NCI-H1092 treated with DMSO at 0.1 percent for 48 hours (cell line): Measurements from ENCODE around the gene SNX33.
A peak's percentile ranks its signal among the peaks of the same experiment; 100 is the strongest.
"Not testable (repeated sequence)": the region's sequence is repeated elsewhere in the genome, so short reads cannot be mapped to it uniquely, and the experiment has no call there.

Source experiments
- DNase-seq: peaks from one replicate; lab custom pipeline; 2025; lab: John Stamatoyannopoulos, UW

Gene SNX33

DNA sequence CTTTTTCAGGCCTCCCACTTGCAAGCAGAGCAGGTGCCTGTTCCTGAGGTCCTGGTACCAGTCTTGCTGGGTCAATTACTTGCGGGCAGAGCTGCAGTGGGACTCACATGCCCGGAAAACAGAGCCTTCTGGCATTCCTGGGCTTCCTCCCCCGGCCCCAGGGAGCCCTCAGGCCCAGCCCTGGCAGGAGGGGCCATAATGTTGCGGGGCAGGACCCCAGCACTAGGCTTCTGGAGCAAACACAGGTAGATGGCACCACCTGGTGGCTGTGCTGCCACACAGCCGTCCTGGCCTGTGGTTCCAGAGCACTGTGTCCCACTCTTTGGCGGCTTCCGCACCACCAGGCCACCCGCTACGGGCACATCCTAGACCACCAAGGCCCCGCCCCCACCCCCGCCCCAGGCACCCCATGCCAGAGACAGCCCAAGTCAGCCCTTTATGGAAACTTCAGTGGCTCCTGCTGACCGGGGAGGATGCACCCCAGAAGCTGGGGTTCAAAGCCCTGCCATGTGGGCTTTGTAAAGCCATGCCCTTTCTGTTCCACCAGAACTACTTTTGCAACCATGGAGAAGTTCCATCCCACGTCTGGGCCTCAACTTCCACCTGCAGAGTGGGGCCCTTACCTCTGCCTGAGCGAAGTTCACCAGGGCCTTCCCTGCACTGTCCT, 36.1 kb downstream of the SNX33 start:
- DNase-seq = not testable (repeated sequence)

DNA sequence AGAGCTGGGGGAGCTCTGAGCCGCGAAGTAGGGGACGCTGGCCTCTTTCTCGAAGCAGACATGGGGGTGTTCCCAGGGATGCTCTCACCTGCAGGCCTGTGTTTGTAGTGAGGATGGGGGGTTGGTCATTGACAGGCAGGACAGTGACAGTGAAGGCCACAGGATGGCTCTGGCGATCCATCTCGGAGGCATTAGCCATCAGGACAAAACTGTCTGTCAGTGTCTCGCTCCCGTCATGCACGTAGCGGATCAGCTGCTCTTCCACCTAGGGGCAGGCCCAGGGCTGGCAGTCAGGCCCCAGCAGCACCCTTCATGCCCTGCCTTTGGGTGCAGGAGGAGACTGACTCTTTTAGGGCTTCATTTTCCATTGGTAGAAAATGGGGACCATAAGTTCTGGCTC, 36.9 kb downstream of the SNX33 start:
- no peak for DNase-seq

DNA sequence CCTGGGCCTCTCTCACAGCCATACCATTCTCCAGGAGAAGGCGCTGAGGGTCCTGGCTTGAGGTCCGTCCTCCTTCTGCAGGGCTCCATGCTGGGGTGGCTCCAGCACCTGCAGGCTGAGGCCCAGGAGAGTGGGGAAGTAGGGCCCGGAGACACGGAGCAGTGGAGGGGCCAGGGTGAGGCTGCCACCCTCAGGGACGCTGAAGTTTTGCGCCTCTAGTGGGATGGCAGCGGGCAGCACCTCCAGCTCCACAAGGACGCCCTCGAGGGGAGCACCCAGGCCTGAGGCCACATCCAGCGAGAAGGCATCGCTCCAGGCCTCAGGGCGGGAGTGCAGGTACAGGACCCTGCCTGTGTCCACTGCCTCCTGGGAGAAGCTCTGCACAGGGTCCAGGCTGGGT, 37.5 kb downstream of the SNX33 start:
- DNase-seq = no peak

DNA sequence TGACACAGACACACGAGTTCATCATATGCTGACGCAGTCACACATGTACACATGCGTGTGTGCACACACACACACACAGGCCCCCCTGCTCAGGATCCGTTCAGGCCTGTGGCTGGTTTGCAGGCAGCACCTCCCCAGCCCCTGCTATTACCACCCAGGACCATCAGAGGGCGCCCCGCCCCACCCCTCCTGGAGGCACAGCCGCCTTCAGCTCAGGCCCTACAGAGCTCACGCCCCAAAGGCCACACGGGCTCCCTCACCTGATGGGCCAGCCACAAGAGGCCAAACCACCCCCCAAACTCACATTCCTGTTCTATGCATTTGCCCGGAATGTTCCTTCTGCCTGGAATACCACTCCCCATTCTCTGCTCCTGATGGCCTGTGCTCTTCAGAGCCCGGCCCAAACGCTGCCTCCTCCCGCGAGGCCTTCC, 38.5 kb downstream of the SNX33 start:
- peak; percentile 6 for DNase-seq

DNA sequence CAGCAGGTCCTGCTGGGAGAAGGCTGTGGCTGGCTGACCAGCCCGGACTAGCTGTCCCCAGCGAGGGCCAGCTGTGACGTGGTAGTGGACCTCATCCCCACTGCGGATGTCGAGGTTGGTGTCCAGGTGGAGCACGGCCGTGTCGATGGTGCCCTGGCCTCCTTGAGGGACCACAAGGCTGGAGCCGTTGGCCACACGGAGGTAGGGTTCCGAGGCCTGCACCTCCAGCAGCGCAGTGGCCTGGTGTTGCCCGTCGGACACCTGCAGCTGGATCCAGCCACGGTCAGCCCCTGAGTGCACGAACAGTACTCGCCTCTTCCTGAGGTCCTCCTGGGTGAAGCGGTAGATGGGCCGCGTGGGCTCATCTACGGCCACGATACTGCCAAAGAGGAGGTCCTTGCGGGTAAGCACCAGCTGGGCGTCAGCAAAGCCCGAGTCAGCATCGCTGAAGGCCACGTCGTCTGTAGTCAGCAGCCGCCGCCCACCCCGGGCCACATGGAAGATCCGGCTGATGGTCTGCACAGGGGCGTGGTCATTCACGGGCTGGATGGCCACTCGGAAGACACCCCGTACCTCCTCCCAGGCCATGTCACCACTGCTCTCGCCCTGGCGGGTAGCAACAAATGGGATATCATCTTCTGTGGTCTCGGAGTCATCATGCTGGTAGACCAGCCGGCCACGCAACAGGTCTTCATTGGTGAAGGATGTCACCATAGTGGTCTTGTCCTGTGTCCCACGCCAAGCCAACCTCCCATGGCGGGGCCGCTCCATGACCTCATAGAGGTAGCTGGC, 40.0 kb downstream of the SNX33 start:
- no peak for DNase-seq

DNA sequence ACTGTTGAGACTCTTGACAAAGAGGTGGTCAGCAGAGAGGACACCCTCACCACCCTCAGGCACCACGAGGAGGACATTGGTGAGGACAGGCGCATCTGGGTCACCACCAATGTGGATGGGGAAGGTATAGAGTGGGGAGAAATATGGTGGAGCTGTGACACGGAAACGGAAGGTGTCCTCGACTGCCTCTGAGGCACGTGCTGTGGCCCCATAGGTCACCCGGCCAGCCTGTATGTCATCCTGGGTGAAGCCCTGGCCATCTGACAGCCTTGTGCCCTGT, 40.5 kb downstream of the SNX33 start:
- DNase-seq = no peak

DNA sequence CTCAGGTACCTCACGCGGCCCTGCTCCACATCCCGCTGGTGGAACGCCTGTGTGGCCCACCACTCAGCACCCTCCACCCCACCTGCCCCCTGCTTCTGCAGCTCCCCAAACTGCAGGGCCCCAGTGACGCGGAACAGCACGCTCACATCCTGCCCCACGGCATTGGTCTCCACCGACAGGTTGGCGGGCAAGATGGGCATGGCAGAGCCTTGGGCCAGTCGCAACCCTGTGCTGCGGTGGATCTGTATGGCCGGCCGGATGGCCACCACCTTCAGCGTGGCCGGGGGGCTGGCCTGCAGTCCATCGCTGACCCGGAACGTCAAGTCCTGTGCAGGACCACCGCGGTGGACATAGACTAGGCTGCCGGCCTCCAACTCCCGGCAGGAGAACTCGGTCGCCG, 41.1 kb downstream of the SNX33 start:
- no peak for DNase-seq

DNA sequence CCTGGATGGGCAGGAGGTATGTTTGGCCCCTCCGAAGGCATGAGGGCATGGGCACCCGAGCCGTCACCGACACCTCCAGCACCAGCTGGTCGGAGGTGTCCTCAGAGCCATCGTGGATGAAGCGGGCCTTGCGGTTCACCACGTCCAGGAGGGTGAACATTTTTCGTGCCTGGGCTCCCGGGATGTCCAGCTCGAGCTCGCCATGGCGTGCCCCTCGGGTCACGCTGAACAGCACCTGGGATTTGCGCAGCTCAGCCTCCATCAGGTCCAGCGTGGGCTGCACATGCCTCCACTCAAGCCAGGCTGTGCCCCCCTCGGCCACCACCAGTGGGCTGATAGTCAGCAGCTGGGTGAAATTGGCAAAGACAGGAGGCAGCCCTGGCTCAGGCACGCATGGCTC, 41.7 kb downstream of the SNX33 start:
- not testable (repeated sequence) for DNase-seq

DNA sequence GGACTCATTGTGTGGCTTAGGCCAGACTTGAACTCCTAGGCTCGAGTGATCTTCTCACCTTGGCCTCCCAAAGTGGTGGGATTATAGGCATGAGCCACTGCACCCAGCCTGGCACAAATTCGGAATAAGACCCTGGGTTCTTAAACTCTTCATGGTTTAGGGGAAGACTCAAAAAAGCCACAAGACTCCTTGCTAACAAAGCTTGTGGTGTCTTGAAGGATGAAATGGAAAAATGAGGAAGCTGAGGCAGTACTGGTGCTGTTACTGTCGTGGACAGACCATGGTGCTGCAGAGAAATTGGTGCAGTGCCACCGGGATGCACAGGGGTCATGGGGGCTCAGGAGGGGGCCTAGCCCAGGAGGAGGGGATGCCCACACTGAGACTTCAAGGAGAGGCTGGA, 44.6 kb downstream of the SNX33 start:
- not testable (repeated sequence) for DNase-seq

DNA sequence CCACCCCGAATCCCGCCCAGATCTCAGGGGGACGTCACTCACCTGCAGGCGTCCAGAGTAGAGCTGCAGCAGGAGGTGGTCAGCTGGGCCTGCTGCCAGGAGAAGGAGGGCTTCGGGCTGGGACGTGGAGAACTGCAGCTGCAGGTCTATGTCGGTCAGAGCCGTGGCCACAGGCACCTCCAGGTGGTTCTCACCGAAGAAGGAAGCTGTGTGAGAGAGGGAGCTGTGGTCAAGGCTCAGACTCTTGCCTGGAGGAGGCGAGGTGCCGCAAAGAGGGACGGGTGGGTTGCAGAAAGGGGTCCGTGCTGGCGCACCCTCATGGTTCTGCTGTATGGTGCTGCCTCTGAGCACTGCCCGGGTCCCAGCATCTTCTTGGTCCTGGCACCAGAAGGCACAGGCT, 45.3 kb downstream of the SNX33 start:
- not testable (repeated sequence) for DNase-seq

DNA sequence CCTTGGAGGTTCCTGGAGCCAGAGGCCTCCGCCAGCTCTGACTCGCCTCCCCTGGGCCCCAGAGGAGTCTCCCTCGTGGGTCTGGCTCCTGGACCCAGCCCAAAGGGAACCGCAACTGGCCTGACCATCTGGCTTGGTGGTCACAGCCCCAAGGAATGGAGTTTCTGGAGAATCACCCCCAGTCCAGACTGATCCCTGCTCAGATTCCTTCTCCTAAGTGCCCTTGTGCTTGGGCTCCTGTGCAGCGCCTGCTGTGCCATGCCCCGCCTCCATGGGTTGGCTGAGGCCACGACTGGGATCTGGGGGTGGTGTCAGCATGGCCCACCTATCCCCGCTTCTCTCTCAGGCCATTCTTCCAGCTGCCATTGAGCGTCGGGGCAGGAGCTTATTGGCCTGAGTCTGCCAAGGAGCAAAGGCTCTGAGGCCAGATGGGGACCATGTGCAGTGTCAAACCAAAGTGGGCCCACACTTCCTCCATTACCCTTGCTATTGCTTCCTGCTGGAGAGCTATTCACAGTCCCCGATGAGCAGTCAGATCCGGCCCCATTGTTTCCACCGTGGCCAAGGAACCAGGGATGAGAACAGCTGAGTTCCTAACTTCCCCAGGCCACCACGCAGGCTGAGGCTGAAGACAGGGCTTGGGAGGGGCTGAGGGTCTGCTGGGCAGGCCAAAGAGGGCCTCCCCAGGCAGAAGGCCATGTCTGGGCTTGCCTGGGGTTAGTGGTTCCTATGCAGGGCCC, 46.0 kb downstream of the SNX33 start:
- no peak for DNase-seq

DNA sequence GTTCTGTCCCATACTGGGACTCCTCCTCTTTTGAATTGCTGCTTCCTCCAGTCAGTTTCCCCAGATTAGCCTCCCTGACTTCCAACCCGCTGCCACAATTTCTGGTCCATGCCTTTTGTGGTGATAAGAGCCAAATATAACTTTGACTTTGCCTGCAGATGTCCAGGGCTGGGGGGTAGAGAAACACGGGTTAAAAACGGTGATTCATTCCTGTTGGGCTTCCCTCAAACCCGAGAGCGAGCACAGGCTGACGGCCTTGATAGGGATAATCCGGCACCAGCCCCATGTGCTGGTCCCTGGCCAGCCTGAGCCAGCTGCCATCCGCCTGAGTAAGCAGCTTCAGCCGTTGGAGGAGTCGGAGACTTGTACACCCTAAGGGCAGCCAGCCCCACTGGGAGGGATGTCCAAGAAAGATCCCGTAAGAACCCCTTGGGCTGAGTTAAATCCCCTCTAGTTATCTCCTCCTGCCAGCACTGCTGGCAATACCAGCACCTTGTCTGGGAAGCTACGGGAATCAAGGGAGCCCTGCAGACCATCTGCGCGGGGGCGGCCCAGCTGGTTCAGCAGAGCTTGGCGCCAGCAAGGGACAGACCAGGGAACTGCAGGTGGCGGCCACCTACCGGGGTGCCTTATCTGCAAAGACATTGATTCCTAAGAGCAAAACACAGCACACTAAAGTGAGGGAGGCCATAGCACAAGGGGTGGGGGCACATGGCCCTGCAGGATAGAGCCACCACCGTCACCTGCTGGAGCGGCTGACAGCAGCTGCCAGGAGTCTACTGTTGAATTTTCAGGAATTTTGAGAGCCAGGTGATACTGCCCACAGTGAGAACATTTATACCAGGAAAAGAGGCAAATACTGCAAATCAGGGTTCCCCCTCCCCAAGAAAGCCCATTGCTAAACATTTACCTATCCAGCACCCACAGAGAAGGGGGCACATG, 46.8 kb downstream of the SNX33 start:
- peak; percentile 65 for DNase-seq

DNA sequence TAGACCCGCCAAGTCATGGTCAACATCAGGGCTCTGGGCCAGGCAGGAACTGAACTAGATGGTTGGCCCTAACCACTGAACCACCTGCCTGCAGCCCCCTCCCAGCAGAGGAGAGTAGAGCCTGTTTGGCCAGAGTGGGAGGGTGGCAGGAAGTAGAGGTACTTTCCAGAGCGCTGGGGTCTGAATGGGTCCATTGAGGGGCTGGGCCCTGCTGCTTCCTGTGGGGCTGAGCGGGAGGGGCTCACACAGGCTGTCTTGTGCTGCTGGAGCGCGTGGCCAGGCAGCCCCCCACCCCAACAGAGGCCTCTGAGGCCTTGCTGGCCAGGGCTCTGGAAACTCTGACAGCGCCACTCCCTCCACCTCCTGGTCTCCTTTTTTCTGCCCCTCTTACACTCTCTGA, 47.5 kb downstream of the SNX33 start:
- DNase-seq = no peak

DNA sequence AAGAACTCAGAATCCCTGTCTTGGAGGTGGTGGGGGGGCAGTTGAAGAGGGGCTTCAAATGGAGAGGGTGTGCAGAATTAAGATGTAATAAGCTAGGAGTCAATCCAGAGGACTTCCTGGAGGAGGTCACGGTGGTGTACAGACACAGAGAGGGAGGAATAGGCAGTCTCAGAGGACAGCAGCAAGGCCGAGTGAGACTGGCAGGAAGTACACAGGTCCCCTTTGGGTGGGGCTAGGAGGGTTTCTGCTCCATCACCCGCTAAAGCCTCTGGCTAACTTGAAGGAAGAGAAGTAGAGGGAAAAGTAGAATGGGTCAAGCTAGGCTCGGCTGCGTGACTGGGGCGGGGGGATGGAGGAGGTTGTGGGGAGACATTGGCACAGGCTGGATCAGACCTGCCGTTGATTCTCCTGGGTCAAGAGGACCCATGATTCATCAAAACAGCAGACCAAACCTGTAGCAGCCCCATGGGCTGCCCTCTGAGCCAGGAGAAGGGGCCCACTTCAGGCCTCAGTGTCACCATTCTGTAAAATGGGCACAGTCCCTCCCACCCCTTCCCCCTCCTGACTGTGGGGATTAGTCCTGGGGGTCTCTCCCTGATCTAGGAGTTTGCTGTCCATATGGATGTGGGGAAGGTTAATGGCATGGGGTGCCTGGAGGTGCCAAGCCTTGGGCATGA, 48.1 kb downstream of the SNX33 start:
- DNase-seq = no peak

DNA sequence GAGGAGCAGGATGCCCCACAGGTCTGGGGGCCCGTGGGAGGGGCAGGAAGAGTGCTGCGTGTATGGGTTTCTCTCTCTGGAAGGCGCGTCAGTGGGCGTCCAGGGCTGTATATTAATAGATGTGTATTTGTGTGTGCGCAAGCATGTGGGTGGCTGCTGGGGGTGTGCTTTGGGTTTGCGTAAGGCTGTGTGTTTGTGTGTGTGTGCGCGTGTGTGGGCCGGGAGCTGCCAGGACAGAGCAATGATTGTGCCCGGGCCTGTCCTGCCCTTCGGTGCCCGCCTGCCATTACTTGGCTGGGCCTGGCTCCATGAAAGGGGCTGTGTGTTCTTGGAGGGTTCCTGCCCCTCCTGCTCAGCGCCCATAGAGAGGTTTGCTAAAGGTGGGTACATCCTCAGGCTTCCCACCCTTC, 48.6 kb downstream of the SNX33 start:
- DNase-seq = no peak

DNA sequence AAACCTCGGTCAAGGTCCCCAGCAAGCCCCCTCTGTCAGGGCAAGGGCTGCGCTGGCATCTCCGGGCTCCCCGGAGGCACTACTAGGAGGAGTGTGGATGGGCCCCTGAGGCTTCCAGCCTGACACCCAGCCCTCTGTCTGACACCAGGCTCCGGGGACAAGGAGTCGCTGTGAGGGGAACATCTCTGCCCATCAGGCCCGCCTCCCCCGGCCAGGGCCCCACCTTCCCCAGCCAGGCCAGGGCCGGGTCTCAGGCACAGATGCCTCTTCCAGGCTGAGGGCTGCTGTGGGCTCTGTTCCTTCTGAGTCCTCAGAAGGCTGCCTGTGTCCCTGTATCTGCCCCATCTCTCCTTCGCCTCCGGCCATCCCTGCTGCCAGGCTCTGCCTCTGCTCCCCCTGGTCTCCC, 49.1 kb downstream of the SNX33 start:
- no peak for DNase-seq

DNA sequence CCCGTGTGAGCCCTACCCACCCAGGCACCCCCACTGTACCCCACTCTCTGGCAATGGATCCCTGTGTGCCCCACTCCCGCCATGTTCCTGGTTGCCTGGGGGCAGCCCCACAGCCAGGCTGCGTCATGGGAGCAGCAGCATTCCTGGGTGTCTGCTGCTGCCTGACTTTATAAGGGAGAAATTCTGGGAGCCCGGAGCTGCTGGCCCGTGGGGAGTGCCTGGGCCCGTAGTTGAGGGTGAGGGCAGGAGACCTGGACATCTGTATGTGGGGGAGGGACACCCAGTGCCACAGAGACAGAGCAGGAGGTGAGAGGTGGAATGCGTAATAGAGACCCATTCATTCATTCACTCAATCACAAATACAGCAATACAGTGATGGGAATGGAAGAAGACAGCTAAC, 49.8 kb downstream of the SNX33 start:
- DNase-seq = no peak

DNA sequence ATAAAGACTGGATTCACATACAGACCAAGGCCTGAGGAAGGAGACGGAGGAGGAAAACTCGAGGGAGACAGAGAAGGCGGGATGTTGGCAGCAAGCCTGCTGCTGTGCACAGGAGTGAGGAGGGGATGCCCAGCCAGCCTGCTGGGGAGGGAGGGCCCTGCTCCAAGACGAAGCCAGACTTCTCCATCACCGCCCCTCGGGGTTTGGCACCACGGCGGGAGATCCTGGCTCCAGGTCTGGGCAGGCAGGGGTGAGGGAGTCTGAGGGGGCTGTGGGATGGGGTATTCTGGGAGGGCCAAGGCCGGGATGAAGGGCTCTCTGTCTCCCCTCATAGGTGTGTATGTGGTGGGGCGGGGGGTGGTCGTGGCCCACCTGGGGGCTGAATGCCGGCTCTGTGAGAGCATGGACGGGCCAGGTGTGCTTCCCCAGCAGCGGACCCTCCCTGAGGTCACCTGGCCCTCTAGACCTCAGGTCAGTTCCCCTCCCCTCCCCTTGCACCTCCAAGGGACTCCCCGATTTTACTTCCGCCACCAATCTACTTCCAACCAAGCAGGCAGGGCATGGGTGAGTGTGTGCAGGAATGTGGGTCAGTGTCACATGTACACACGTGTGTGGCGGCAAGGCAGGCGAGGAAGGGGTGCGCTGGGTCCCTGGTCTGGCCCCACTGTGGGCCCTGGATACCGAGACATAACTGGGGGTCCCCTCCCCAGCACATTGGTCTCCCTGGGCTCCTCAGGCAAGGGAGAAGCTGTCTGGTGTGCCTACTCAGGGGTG, 50.4 kb downstream of the SNX33 start:
- not testable (repeated sequence) for DNase-seq

DNA sequence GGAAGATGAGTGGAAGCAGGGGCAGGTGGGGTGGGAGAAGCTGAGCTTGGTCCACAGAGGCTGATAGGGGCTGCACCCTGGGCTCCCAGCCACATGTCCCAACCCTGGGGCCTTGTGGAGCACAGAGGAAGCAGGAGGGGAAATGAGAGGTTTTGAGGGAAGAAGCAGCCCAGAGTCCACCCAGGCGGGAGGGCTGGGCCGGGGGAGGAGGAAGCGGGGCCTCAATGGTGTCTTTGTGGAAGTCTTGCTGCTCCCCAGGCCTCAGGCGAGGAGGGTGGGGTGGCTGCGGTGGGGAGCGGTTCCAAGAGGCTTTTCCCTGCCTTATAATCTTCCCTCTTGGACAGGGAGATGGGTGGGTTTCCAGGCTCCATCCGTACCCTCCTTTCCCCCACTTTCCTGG, 51.8 kb downstream of the SNX33 start:
- DNase-seq = not testable (repeated sequence)

DNA sequence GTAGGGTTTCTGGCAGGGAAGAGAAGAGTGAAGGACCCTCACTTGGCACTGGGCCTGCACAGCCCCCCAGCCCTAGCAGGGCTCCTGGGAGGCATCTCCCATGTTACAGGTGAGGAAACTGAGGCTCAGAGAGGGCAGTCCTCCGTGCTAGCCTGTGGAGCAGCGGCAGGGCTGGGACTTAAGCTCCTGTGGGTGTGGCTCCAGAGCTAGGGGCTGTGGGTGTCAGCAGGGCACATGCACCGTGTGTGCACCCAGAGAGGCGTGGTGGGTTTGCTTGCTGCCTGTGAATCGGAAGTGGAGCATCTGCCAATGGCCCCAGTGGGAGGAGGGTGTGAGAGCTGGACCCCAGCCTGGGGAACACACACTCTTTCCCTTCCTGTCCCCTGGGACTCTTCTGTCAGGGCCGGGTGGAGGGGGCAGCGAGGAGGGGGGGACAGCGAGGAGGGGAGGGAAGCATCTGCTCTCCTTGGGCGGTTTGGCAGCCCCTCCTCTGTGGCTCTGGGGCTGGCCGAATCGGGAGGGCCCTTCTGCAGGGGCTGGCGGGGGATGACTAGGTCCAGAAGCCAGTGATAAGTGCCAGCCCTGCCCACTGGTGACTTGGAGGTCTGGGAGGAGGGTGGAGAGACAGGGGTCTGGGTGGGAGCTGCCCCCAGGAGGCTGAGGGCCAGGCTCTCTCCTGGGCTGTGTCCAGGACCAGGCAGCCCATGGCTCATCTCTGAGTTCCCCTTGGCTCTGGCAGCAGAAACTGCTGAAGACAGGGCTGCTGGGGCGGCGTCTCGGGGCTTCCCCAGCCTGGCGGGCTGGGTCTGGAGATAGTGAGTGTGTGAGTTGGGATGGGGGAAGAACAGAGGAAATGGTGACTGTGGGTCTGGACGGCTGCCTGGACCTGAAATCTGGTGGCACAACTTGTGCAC, 52.5 kb downstream of the SNX33 start:
- DNase-seq = peak; percentile 33
